Measurements from ENCODE around the gene MFSD12. TPM values are rescaled to one million over a fixed set of nuclear protein-coding genes. Genes with fewer than 3 reads are reported as not detected.

Gene MFSD12
- total RNA-seq, 1 experiment from 2014 or later = 131 TPM

- intact Hi-C loops (cut with micrococcal nuclease) = no loop called here
- no TSS peak for BruUV-seq (replicated peaks)
- H2AFZ ChIP-seq (ENCODE audit: low read depth, low read length, poor library complexity, severe bottlenecking) = no peak overlapping the region
- peaks cover 95% of the 10 kb centered on the region for H3K79me2 ChIP-seq (ENCODE audit: insufficient read depth, low read length)
- H4K20me1 ChIP-seq (ENCODE audit: insufficient read depth) = no peaks in the 10 kb centered on the region
- H3K9ac ChIP-seq (ENCODE audit: low read length) = no peak overlapping the region
- ChIA-PET RAD21 (ENCODE audit: low non-redundant PET in 1 of 2, low total read pairs in 2 of 2, uncharacterized antibody in 2 of 2, unreplicated experiment in 2 of 2) (no interaction called here), POLR2A (no interaction called here), CTCF (no interaction called here)
- H3K4me2 ChIP-seq (ENCODE audit: low read length) = no peak overlapping the region
- no peaks in the 10 kb centered on the region for H3K27me3 ChIP-seq (ENCODE audit: insufficient read depth, low read length)
- H3K9me2 ChIP-seq (ENCODE audit: insufficient read depth) = no peaks in the 10 kb centered on the region
- no peak overlapping the region for H3K4me3 ChIP-seq (replicated peaks in 1 of 2; ENCODE audit: low read depth in 1 of 2, low read length in 2 of 2)
- ATAC-seq (no peak), DNase-seq (ENCODE audit: low read depth, low spot score) (no peak)
- no peaks in the 10 kb centered on the region for H3K9me3 ChIP-seq (ENCODE audit: control insufficient read depth in 1 of 2, insufficient read depth in 1 of 2, low read depth in 1 of 2, low read length in 2 of 2)
- peaks cover 6 to 16% of the 10 kb centered on the region in 2 experiments; a peak in 3 of 4 replicates for H3K36me3 ChIP-seq (ENCODE audit: control insufficient read depth in 1 of 2, insufficient read depth in 2 of 2, low read length in 2 of 2)
- no peak overlapping the region for H3K27ac ChIP-seq (ENCODE audit: low read depth, low read length)
- TF ChIP-seq POLR2AphosphoS5 (IDR thresholded peaks at IDR 0.05; ENCODE audit: low read depth, low read length) (no peak), ZNF274 (IDR thresholded peaks at IDR 0.05; ENCODE audit: low read depth, low read length) (no peak), EZH2 (IDR thresholded peaks at IDR 0.05) (no peak), TCF7L2 (IDR thresholded peaks at IDR 0.05; ENCODE audit: borderline replicate concordance, extremely low read depth, insufficient read depth, insufficient read length) (no peak), ATF3 (IDR thresholded peaks at IDR 0.05) (no peak), REST (IDR thresholded peaks at IDR 0.05; ENCODE audit: low read depth) (no peak), EGR1 (IDR thresholded peaks at IDR 0.05; ENCODE audit: low read depth) (no peak), POLR2A (IDR thresholded peaks at IDR 0.05; ENCODE audit: borderline replicate concordance, extremely low read depth, insufficient read depth, insufficient read length) (no peak), FOSL1 (IDR thresholded peaks at IDR 0.05; ENCODE audit: low read depth) (no peak)
- peaks cover under 1 to 3% of the 10 kb centered on the region in 2 experiments; a peak in 3 of 4 replicates for H3K4me1 ChIP-seq (ENCODE audit: control insufficient read depth in 1 of 2, insufficient read depth in 2 of 2, low read length in 2 of 2)
Observed at GRCh38 chr19:3514930-3515329, 42.5 kb downstream of the MFSD12 start.
